Effector memory CD4-positive, alpha-beta T cell (primary cell): ENCODE data around the gene AGAP1.

Source experiments
- DNase-seq, 3 donors: peaks; one replicate each; pipeline ENCODE4 v3.0.0-alpha.2; 2020
- H3K27ac ChIP-seq: 2 replicates; pipeline ENCODE4 v1.7.0; 2013; ENCODE audit warnings: mild to moderate bottlenecking, low read length, moderate library complexity; ENCODE audit not compliant: insufficient read depth, poor library complexity, severe bottlenecking
- H3K27me3 ChIP-seq: replicated peaks from 2 replicates; pipeline ENCODE4 v1.7.0; 2013; ENCODE audit warnings: mild to moderate bottlenecking, low read length; ENCODE audit not compliant: insufficient read depth, control insufficient read depth, poor library complexity, severe bottlenecking
- H3K36me3 ChIP-seq: 2 replicates; pipeline ENCODE4 v1.7.0; 2013; ENCODE audit warnings: mild to moderate bottlenecking, low read length, moderate library complexity; ENCODE audit not compliant: control insufficient read depth, insufficient read depth
- H3K4me1 ChIP-seq: 2 replicates; pipeline ENCODE4 v1.7.0; 2013; ENCODE audit warnings: low read length, mild to moderate bottlenecking; ENCODE audit not compliant: control insufficient read depth, insufficient read depth, poor library complexity, severe bottlenecking
- H3K4me3 ChIP-seq: 2 replicates; pipeline ENCODE4 v1.7.0; 2013; ENCODE audit warnings: low read length, low read depth, mild to moderate bottlenecking; ENCODE audit not compliant: insufficient read depth, poor library complexity, severe bottlenecking
- H3K9me3 ChIP-seq: 2 replicates; pipeline ENCODE4 v1.7.0; 2013; ENCODE audit warnings: mild to moderate bottlenecking, low read length, moderate library complexity; ENCODE audit not compliant: control insufficient read depth

Gene AGAP1

GRCh38 chr2:235636546-235636945 lies 142.7 kb downstream of the AGAP1 start:
- H3K4me1 ChIP-seq, result no peaks in the 10 kb centered on the region
- no peak overlapping the region for H3K4me3 ChIP-seq

GRCh38 chr2:235637896-235638295 lies 144.1 kb downstream of the AGAP1 start:
- no peaks in the 10 kb centered on the region for H3K27me3 ChIP-seq
- H3K27ac ChIP-seq, result no peak overlapping the region
- H3K4me1 ChIP-seq, result no peaks in the 10 kb centered on the region
- H3K4me3 ChIP-seq, result no peak overlapping the region
- DNase-seq, result no peak
- no peaks in the 10 kb centered on the region for H3K9me3 ChIP-seq
- H3K36me3 ChIP-seq, result no peaks in the 10 kb centered on the region

More at GRCh38 chr2:235636546-235636945, 142.7 kb downstream of the AGAP1 start:
- no peaks in the 10 kb centered on the region for H3K27me3 ChIP-seq
- no peaks in the 10 kb centered on the region for H3K36me3 ChIP-seq
- no peak for DNase-seq
- H3K9me3 ChIP-seq, result no peaks in the 10 kb centered on the region
- no peak overlapping the region for H3K27ac ChIP-seq

GRCh38 chr2:235638541-235639427 lies 144.9 kb downstream of the AGAP1 start:
- Histone ChIP-seq H3K36me3 (no peaks in the 10 kb centered on the region), H3K9me3 (no peaks in the 10 kb centered on the region), H3K4me1 (no peaks in the 10 kb centered on the region), H3K27me3 (no peaks in the 10 kb centered on the region), H3K4me3 (no peak overlapping the region), H3K27ac (no peak overlapping the region)
- DNase-seq, result no peak

- no peak for DNase-seq
- H3K27me3 ChIP-seq, result no peaks in the 10 kb centered on the region
- no peaks in the 10 kb centered on the region for H3K36me3 ChIP-seq
- no peak overlapping the region for H3K4me3 ChIP-seq
- no peaks in the 10 kb centered on the region for H3K9me3 ChIP-seq
- H3K27ac ChIP-seq, result no peak overlapping the region
- H3K4me1 ChIP-seq, result no peaks in the 10 kb centered on the region
These were observed 145.6 kb downstream of the AGAP1 start for GRCh38 chr2:235639428-235639773.

- H3K36me3 ChIP-seq, result no peaks in the 10 kb centered on the region
- no peaks in the 10 kb centered on the region for H3K9me3 ChIP-seq
- H3K4me1 ChIP-seq, result no peaks in the 10 kb centered on the region
- no peaks in the 10 kb centered on the region for H3K27me3 ChIP-seq
- H3K4me3 ChIP-seq, result no peak overlapping the region
- no peak overlapping the region for H3K27ac ChIP-seq
- no peak for DNase-seq
These were observed 146.0 kb downstream of the AGAP1 start for GRCh38 chr2:235639885-235640284.

- H3K27me3 ChIP-seq, result no peaks in the 10 kb centered on the region
- H3K36me3 ChIP-seq, result no peaks in the 10 kb centered on the region
- no peak overlapping the region for H3K27ac ChIP-seq
- no peak for DNase-seq
- no peaks in the 10 kb centered on the region for H3K9me3 ChIP-seq
- H3K4me3 ChIP-seq, result no peak overlapping the region
- no peaks in the 10 kb centered on the region for H3K4me1 ChIP-seq
These were observed 146.5 kb downstream of the AGAP1 start for GRCh38 chr2:235640377-235640776.

- Histone ChIP-seq H3K4me1 (no peaks in the 10 kb centered on the region), H3K4me3 (no peak overlapping the region), H3K9me3 (no peaks in the 10 kb centered on the region), H3K27me3 (no peaks in the 10 kb centered on the region), H3K36me3 (no peaks in the 10 kb centered on the region), H3K27ac (no peak overlapping the region)
- no peak for DNase-seq
These were observed 147.3 kb downstream of the AGAP1 start for GRCh38 chr2:235640926-235641723.

- Histone ChIP-seq H3K4me1 (no peaks in the 10 kb centered on the region), H3K4me3 (no peak overlapping the region), H3K27ac (no peak overlapping the region), H3K9me3 (no peaks in the 10 kb centered on the region), H3K36me3 (no peaks in the 10 kb centered on the region), H3K27me3 (no peaks in the 10 kb centered on the region)
- DNase-seq, result no peak
These were observed 148.1 kb downstream of the AGAP1 start for GRCh38 chr2:235641956-235642355.

GRCh38 chr2:235642446-235643098 lies 148.7 kb downstream of the AGAP1 start:
- H3K27me3 ChIP-seq, result no peaks in the 10 kb centered on the region
- H3K36me3 ChIP-seq, result no peaks in the 10 kb centered on the region
- no peak overlapping the region for H3K4me3 ChIP-seq
- DNase-seq, result no peak
- H3K4me1 ChIP-seq, result no peaks in the 10 kb centered on the region
- H3K27ac ChIP-seq, result no peak overlapping the region
- H3K9me3 ChIP-seq, result no peaks in the 10 kb centered on the region
